GM12872 (cell line): ENCODE data around the gene TLX1.

ENCODE experiments used
- CTCF ChIP-seq: IDR thresholded peaks from 3 replicates; pipeline ENCODE4 v1.5.1; 2011; ENCODE audit warnings: low read depth, mild to moderate bottlenecking, low read length, moderate library complexity; ENCODE audit not compliant: insufficient read depth

TLX1 gene

DNA sequence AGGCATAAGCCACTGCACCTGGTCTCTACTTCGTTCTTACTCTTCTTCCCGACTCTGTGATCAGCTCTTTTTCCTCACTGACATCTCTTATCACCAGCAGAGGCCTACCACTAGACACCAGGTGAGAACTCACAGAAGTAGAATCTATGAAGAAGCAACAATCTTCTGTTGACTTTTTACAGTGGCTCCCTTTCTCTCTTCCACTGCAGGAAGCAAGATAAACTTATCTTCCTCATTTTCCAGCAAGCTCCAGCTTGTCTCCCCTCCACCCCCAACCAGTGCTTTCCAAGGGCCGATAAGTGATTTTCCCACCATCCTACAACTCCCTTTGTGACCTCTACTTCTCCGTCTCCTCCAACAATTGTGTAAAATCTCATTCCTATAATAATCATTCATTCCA, 45.5 kb downstream of the TLX1 start:
- no peak for TF ChIP-seq CTCF

- TF ChIP-seq CTCF: no peak
Observed at GRCh38 chr10:101182936-101183335, 51.8 kb downstream of the TLX1 start.

DNA sequence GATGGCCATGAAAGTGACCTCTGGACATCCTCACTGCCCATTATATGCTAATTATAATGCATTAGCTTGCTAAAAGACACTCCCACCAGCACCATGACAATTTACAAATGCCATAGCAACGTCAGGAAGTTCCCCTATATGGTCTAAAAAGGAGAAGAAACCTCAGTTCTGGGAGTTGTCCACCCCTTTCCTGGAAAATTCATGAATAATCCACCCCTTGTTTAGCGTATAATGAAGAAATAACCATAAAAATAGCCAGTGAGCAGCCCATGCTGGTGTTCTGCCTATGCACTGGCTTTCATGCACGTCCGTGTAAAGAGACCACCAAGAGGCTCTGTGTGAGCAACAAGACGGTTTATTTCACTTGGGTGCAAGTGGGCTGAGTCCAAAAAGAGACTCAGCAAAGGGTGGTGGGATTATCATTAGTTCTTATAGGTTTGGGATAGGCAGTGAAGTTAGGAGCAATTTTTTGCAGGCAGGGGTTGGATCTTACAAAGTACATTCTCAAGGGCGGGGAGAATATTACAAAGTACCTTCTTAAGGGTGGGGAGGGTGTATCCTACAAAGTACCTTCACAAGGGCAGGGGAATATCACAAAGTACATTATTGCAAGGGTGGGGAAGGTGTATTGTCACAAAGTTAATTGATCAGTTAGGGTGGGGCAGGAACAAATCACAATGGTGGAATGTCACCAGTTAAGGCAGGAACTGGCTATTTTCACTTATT, 52.5 kb downstream of the TLX1 start:
- TF ChIP-seq CTCF: no peak
